DMS114 treated with DMSO at 0.1 percent for 48 hours (cell line): ENCODE results near the gene CUL1.

Experiments used
- DNase-seq: peaks from one replicate; lab custom pipeline; 2025; ENCODE audit not compliant: unreplicated experiment; lab: John Stamatoyannopoulos, UW

CUL1 gene

DNA sequence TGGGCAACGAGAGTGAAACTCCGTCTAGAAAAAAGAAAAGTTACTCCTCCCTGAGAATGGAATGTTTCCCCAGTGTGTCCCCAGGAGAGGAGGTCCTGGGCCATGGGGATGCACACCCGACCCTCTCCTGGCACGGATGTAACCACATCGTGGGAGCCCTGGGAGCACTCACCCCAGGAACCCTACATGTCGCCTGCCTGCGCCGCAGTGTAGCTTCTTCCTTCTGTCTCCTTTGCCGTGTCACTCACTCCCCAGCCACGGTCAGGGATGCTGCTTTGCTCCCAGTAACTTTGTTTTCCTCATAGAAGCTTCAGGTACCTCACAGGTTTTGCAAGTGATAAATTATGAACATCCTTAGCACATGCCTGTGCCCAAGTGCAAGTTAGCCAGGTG lies 103.4 kb downstream of the CUL1 start:
- no peak for DNase-seq

DNA sequence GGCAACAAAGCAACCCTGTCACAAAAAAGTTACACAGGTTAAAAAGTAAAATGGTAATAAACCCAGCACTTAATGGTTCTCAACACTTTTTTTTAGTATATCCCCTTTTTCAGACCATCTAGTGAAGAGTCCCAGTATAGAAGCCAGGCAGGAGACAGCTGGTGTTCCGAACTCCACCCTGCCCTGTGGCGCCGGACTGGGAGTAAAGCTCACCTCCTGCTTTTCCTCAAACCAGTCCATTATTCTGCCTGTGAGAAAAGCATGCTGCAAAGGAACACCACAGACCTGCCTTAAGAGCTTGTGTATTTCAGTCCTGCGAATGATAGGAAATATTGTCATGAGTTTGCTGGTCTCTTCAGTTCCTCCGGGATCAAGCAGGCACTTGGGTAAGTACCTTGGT lies 104.4 kb downstream of the CUL1 start:
- DNase-seq = no peak

DNA sequence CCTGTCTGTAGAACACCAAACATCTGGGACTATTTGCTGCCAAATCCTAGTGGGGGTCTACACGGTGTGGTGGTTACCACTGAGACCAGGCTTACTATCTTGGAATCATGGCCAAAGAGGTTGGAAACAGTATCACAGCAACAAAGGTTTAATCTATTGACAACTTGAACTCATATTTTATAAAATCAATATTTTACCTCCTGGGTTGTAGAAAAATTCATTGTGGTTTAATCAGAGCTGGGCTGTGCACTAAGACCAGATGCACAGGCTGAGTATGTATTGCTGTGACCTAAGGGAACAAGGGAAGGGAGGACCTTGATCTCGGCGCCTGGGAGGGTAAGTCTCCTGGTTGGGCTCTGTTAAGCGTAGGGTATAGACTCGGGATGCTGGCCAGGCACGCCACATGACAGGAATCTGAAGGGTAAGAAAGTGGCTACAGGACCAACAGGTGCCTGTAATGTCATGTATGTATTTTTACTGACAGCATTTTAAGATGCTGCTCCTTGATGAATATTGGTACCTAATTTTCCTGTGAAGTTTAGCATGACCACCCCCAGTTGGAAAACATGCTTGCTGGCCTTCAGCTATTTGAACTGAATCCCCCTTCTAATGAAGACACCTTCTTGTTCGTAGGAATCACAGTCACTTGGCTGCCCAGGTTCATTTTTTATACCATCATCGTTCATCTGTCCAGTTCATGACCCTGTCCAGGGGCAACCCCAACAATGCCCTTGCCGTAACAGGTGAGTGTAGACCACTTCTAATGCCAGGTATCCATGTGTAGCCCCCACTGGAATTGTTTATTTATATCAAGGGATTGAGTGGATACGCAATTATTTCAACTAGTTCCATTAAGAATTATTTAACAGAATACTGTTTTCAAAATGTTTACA lies 105.9 kb downstream of the CUL1 start:
- DNase-seq = no peak

DNA sequence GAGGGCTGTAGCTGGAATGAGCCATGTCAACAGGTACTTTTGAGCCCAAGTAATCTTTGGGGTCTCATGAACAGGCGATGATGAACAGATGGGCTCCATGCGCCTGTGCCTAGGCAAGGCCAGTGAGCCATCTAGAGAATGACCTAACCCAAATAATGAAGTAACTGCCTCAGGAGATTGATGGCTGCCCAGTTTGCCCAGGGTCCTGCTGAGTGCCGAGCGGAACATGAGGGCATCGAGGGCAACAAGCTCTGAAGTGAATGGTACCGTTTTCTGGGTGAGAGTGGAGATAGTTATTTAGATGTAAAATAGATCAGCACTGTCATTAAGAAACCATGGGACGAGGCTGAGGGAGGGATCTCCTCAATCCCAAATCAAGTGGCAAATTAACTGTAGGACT lies 107.5 kb downstream of the CUL1 start:
- DNase-seq = no peak

DNA sequence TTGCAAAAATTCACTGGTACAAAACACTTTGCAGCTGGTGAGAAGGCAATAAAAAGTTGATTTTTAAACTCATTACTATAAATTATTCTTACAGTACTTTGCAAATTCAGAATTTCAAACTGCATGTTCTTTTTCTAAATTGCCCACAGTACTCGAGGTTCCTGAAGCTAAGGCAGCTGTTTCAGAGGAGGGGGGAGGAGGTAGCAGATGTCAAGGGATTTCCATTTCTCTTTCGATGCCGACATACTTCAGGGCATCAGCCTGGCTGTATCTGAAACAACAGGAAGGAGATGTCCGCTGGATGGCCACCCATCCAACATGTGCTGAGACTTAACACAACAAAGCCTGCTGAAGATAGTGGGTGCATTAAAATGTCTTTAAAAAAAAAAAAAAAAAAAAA lies 108.7 kb downstream of the CUL1 start:
- no peak for DNase-seq

DNA sequence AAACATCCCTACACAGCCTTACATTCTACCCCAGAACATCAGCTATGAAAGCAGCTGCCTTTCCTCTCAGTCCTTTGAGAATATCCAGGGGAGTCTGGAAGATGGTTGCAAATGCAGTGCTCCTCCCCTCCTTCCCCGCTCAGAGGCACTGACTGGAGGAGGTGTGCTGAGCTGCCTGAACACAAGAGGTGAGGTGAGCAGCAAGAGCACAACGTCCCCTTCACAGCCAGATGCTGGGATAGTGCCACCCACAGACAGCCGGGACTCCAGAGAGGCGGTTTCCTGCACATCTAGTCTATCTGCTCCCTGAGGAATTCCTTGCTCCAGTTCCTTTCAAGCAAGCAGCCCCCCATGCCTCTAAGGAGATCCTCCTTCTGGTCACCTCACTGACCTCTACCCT lies 111.2 kb downstream of the CUL1 start:
- DNase-seq = no peak

DNA sequence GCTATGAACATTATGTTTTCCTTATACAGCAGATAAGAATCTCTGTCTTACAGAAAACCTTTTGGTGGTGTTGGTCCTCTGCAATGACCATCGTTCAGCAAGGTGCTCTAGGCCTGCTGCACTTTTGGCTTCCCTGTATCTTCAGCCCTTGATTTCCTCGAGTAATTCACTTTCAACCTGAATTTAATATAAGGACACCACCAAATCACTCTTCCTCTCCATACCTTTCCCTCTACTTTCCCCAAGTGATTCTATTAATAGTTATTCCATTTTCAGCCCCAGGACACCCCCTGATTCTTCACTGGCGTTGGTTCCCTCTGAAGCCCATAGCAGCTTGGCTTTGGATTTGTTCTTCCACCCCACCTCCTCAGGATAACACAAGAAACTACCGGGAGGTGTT lies 113.2 kb downstream of the CUL1 start:
- no peak for DNase-seq

DNA sequence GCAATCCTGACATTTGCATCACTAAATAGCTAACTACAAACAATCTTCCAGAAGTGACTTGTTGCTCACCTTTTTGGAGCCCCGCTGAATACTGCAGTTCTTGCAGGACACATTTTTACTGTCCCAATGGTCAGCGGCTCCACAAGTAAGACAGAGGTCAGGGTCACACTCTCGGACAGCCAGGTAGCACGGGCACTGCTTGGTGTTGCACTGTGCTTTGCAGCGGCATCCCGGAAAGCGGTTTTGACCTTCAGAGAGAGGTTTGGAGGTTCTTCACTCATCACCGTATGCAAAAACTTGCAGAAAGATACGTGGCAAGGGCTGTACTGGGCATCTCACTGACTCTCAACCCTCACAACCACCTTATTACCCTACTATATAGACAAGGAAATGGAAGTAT lies 115.2 kb downstream of the CUL1 start:
- DNase-seq = no peak

DNA sequence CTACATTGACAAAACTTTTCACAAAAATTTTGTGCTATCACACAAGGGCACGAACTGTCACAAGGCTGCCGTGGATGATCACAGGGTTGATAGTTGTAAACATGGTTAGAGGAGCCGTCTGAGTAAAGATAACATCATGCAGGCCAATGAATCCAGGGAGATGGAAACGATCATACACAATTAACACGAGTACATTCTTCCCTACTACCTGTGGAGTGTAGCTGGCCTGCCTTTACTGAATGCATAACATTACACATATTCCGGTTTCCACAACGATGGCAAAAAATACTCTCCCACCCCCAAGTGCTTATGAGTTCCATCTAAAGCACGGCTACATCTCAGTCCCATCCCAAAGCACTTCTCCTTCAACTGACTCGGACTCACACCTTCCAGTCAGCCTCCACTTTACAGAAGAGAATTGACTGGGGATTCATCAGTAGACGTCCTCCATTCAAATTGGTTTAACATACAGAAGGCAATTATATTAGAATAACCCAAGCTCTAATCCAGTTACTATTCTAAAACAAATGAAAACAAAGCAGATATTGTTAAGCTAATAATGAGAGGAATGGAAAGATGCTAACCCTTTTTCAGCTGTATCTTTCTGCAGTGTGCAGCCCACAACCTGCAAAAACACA lies 116.3 kb downstream of the CUL1 start:
- DNase-seq = no peak

DNA sequence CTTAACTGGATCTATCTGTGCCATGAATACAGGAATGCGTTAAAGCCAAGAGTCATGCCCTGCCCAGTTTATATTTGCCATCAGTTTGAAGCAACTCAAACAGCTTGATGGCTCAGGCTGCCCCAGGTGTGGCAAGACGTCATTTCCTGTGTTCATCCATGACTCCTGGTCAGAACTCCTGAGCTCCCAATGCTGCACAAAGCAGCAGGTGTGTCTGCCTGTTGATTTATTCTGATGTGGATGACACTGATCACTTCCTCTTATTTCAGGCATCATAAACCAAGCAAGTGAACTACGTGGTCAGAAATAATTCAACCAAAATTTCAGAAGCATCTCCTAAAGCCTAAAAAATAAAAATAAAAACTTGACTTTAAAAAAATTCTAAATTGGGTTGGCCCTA lies 116.9 kb downstream of the CUL1 start:
- no peak for DNase-seq

DNA sequence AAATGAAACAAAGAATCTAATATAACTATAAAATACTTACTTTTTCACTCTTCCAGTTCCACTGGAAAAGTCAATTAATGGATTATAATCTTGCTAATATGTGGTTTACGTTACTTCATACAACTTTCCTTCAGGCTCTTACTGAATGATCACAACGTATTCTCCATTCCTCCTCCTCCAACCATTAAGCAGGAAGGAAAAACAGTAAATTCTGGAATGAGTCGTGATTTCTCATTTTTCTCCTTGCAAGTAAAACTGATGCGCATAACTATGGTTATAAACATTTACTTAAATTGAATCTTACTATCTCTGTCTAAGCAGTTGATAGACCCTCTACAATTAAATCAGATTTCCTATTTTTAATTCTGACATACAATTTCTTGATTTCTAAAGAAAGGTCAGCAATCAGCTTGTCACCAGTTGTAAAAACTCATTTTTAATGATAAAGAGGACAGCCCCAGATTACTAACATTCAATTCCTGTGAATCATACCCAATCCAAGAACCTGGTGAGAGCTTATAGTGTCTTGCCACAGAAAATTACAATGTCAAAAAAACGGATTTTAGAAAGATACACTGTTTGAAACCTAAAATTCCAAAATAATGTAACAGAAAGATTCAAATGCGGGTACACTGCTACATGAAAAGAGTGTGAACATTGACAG lies 121.1 kb downstream of the CUL1 start:
- no peak for DNase-seq

DNA sequence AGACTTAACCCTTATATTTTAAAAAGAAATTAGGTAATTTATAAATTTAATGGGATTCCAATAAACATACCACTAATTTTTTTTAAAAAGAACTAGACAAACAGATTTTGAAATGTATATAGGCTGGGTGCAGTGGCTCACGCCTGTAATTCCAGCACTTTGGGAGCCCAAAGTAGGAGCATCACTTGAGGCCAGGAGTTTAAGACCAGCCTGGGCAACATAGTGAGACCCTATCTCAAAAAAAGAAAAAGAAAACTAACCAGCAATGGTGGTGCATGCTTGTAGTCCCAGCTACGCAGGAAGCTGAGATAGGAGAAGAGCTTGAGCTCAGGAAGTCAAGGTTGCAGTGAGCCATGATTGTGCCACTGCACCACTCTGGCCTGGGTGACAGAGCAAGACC lies 122.7 kb downstream of the CUL1 start:
- no peak for DNase-seq

DNA sequence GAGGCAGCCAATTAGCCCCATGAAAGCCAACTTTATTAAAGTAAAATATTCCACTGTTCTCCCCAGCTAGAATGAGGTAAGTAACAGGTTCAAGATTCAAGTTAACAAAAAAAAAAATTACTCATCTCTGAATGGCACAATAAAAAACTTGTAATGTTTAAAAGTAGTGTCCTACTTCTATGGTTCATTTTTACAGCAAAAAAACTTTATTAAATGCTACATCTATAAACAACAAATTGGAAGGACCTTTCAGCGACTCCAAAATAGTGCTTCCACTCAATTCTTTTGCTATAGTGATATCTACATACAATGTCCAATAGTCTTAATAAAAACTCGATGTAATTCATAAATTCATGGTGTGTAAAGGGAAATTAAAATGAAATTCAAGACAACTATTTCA lies 126.2 kb downstream of the CUL1 start:
- no peak for DNase-seq

DNA sequence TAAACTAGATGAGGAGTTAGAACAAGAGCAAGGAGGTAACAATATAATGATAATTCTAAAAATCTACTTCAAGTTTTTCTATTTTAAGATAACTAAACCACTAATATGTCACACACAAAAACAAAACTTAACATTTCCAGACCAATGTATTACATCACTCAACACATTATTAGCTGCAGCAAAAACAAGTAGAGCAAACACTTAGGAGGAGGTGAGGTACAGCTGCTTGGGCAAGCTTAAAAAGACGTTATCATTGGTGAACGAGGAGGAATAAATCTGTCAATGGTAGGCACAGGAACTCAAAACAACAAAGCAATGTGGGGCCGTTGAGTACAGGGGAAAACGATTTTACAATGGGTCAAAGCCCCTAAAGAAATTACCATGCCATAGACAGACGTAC lies 126.6 kb downstream of the CUL1 start:
- no peak for DNase-seq

DNA sequence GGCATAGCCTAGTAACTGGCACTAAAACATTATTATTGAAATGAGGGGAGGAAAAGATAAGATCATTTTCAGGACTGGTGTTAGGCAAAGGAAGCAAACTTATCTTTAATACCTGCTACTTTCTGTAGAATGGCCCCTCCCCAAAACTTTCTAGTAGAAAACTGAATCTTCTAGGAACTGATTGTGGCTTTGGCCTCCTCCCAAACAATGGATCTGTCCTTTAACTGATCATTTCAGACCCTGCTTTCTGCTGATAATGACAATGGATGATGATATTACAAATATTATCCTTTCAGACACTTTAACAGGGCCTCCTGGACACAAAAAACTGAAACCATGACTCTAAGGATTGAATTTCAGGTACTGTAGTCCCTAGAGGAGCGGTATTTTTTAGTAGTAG lies 130.3 kb downstream of the CUL1 start:
- no peak for DNase-seq

DNA sequence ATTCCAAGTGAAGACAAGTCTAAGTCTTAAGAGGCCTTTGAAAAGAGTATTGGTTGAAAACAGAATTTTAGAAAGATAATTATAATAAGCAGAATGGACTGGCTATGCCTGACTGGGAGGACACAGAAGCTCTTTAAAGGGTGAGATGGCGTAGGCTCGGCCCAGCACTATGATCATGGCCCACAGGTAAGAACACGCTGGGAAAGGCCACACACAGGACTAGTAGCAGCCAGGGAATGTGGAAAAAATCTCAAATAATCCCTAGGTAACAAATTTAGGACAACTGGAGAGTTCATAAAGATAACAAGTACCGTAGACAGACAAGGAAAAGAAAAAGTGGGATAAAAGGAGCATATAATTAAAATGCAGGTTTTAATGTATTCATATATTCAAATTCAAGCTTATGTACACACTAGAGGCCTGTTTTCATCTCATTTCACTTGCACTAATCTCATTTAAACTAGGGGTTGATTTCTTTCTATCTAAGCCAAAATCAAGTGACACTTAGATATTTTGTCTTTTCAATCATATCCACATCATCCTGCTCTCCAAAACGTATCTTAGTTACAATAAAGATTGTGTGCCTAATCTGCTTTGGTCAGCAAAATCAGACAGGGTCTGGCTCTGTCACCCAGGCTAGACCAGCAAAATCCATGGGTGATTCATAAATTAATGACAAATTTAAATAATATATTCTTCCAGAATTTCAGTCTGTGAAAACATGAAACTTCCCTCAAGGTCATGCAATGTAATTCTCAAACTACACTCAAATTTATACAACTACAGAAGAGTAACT lies 132.4 kb downstream of the CUL1 start:
- no peak for DNase-seq

DNA sequence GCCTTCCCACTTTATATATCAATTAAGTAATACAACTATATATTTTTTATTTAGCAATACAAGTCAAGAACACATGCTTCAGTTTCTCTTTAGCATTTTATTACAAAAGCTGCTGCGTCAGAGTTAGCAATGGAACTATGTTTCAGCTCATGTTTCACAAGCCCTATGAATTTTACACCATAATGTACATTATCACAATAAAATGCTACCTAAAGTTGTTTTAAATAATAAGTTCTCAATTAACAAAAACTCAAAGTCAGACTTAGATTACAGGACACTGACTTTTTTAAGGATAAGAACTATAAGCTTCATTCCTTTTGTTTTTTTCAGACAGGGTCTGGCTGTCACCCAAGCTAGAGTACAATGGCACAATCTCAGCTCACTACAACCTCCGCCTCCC lies 133.1 kb downstream of the CUL1 start:
- no peak for DNase-seq

DNA sequence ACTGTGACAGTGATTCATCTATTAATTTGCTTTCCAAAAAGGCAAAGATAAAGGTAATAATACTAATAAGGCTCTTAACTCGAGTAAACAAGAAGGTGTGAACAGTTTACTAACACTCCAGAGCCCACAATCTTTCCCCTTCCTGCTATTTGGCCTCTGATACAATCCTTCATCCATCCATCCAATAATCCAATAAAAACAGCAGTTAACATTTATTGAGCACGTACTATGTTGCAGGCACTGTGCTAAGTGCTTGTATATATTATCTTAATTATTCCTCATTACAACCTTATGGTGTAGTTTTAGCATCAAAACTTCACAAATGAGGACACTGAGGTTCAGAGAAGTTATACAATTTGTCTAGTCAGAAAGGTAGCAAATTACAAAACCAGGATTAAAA lies 135.9 kb downstream of the CUL1 start:
- DNase-seq = no peak

DNA sequence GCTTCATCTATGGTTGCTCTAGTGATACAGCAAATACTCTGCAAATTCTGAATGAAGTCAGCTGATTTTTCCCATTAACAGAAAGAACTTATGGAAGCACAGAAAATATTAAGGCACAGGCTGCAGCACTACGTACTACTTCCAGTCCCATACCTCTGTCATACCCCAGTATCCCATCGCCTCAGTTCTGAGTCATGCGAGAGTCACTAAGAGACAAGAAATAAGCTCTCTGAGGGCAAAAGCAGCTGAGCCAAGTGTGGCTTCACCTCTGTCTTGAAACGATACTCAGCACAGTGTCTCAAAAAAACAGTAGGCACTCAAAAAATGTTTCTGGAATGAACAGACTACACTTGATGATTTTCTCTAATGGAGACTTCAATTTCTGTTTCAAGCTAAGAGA lies 137.2 kb downstream of the CUL1 start:
- DNase-seq = no peak

DNA sequence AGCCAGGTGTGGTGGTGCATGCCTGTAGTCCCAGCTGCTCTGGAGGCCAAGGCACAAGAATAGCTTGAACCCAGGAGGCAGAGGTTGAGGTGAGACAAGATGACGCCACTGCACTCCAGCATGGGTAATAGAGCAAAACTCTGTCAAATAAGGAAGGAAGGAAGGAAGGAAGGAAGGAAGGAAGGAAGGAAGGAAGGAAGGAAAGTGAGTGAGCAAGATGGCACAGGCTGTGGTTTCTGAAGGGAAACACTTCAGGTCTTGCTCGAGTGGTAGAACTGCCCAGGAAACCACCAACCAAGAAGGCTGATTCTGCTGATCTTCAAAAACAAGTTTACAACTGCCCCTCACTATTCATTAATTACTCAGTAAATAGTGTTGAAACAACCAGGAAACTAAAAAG lies 140.2 kb downstream of the CUL1 start:
- DNase-seq = no peak
